ENCODE measurements around the gene PKN3.

PKN3 gene

DNA sequence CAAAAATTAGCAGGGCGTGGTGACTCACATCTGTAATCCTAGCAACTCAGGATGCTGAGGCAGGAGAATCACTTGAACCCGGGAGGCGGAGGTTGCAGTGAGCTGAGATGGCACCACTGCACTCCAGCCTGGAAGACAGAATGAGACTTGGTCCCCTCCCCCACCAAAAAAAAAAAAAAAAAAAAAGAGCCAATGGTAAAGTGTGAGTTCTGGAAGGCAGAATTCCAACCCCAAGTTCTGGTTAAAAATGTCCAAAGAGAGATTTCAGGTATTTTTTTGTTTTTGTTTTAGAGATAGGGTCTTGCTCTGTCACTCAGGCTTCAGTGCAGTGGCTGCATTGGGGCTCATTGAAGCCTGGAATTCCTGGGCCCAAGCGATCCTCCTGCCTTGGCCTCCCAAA lies 14.8 kb upstream of the PKN3 start:
- TF ChIP-seq GATA3 (IDR thresholded peaks at IDR 0.05; ENCODE audit: low read depth, low read length) (no peak), GATA2 (IDR thresholded peaks at IDR 0.05; ENCODE audit: low read depth, low read length) (no peak)

GRCh38 chr9:128688501-128689292 lies 13.6 kb upstream of the PKN3 start, which contains the start of gene SET:
TSS of gene SET (plus strand) at chr9:128689222. CDS start at chr9:128689583, 361 bp downstream.
- TF ChIP-seq GATA2 (IDR thresholded peaks at IDR 0.05; ENCODE audit: low read depth, low read length) (no peak), GATA3 (IDR thresholded peaks at IDR 0.05; ENCODE audit: low read depth, low read length) (no peak)

DNA sequence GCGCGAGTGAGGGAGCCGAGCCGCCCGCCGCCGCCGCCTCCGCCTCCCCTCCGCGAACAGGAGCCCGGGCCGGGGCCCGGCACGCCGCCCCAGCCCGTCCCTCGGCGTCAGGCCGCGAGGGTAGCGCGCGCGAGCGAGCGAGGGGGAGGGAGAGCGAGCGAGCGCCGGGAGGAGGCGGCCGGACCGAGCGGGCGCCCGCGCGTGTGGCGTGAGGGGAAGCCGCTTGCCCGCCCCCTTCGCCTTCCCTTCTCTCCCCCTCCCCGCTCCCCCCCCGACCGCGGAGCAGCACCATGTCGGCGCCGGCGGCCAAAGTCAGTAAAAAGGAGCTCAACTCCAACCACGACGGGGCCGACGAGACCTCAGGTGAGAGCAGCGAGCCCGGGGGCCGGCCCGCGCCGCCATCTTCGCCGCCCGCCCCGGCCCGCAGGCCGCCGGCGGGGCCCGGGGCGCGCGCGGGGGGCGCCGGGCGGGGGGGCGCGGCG lies 13.0 kb upstream of the PKN3 start:
- TF ChIP-seq GATA2 (IDR thresholded peaks at IDR 0.05; ENCODE audit: low read depth, low read length) (no peak), GATA3 (IDR thresholded peaks at IDR 0.05; ENCODE audit: low read depth, low read length) (no peak)

DNA sequence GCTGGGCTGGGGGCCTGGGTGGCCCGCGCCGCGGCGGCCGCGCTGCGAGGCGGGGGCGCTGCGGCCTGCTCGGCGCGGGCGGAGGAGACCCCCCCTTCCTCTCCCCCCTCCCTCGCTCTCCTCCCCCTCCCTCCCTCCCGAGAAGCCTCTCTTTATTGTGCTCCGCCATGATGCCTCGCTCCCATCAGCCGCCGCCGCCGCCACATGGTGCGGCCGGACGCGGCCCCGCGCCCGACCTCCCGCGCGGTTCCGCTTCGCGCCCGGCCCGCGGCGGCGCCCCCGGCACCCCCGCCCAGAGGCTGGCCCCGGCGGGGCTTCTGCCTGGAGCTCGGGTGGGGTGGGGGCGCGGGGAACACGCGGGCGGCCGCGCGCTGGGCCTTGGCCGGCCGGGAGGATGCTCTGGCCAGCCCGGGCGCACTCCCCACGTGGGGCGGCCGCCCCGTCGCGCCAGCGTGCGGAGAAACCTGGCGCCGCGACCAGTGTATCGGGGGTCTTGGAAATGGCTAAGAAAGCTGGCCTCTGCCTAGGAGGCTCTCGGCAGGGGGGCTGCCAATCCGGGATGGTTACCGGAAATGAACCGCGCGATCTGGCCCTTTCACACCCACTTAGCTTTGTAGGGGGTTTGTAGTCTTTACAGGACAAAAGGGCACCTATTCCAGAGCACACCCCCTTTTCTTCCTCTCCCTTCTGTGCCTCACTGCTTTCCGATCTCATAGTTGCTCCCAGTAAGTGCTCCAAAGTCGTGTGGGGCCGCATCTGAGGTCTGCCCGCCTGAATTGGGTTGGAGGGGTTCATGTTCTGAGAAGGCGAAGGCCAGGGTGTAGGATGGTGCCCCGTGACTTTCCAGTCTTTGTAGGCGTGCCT lies 12.3 kb upstream of the PKN3 start:
- no peak for TF ChIP-seq GATA3 (IDR thresholded peaks at IDR 0.05; ENCODE audit: low read depth, low read length)
- no peak for TF ChIP-seq GATA2 (IDR thresholded peaks at IDR 0.05; ENCODE audit: low read depth, low read length)

GRCh38 chr9:128690684-128691034 lies 11.6 kb upstream of the PKN3 start:
- TF ChIP-seq GATA3 (IDR thresholded peaks at IDR 0.05; ENCODE audit: low read depth, low read length) (no peak), GATA2 (IDR thresholded peaks at IDR 0.05; ENCODE audit: low read depth, low read length) (no peak)

GRCh38 chr9:128694344-128694743 lies 8.0 kb upstream of the PKN3 start:
- TF ChIP-seq GATA3 (IDR thresholded peaks at IDR 0.05; ENCODE audit: low read depth, low read length) (no peak), GATA2 (IDR thresholded peaks at IDR 0.05; ENCODE audit: low read depth, low read length) (no peak)

GRCh38 chr9:128696923-128697707 lies 5.2 kb upstream of the PKN3 start:
- TF ChIP-seq GATA2 (IDR thresholded peaks at IDR 0.05; ENCODE audit: low read depth, low read length): no peak
- no peak for TF ChIP-seq GATA3 (IDR thresholded peaks at IDR 0.05; ENCODE audit: low read depth, low read length)

DNA sequence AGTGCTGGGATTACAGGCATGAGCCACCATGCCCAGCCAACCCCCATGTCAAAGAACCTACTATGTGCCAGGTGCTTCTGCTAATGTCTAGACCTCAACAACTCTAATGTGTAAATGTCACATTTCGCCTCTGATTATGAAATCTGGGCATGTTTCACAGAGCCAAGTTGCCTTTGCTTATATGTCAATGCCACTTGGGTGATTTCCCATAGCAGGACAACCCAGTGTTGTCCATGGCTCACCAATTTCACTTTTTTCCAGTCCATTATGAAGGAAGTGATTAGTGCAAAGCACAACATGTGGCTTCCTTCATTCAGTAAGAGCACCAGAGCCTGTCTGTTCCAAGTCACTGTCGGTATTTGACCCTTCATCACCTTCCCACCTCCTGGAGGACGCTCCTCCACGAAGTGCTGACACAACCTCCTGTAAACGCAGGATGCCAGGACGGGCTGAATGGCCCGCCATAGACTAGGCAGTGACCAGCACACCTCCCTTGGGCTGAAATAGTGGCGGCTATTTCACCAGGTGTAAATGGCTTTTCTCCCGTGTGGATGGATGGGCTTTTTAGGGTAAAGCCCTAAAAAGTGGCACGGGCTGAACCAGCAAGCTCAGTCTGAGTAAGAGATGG lies 962 bp upstream of the PKN3 start:
- no peak for TF ChIP-seq GATA3 (IDR thresholded peaks at IDR 0.05; ENCODE audit: low read depth, low read length)

DNA sequence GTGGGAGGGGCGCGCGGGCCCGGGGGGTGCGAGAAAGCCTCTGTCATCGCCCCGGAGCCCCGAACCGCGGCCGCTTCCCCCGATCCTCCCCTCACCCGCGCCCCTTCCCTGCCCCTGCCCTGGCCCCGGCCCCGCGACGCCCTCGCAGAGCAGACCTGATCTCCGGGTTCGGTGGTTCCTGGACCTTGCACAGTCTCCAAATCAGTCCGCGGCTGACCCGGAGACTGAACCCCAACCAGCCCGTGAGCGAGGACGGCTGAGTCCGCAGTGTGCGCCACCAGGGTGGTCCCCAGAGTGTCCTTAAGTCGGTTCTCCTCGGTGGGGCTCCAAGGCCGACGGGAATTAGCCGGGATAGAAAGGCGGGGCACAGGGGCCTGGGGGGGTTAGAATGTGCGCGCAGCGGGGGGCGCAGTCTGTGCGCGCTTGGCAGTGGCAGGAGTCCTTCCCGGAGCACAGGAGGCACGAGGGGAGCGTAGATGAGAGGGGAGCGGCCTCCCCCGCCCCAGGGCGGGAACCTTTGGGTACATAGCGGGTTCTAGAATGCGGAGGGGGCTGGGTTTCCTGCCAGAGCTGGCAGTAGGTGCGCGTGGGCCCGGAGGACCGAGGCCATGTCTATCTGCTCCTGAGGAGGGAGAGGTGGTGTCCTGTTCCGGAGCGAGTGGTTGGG lies 779 bp downstream of the PKN3 start:
- TF ChIP-seq GATA2 (IDR thresholded peaks at IDR 0.05; ENCODE audit: low read depth, low read length): no peak

DNA sequence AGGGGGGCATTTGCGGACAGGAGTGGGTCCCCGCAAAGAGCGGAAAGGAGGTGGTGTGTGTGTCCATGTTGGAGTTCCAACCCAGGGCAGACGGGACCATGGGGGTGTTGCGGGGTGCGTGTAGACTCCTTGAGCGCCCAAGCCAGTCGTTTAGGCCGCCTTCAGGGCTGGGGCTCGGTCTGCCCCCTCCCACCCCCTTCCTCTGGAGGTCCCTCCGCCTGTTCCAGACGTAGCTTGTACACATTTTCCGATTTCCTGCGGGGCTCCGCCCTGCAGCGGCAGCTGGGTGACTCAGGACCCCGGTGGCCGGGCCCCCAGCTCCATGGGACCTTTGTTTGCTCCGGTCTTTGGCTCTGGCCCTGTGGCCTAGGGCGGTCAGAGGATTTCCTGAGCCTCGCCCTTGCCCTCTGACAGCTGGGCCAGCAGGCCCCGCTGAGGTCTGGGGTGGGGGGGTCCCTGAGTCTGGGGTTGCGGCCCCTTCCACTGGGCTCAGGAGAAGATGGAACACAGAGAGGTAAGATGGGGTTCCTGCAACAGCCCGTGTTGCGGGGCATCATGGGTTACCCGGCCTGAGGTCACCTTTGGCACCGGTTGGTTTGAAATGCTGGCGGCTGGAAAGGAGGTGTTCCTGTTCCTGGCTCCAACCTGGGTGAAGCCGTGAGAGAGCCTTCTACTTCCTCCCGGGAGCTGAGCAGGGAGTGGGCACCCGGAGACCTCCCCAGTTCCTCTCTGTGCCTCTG lies 1.5 kb downstream of the PKN3 start:
- TF ChIP-seq GATA2 (IDR thresholded peaks at IDR 0.05; ENCODE audit: low read depth, low read length) (no peak), GATA3 (IDR thresholded peaks at IDR 0.05; ENCODE audit: low read depth, low read length) (no peak)

- TF ChIP-seq GATA2 (IDR thresholded peaks at IDR 0.05; ENCODE audit: low read depth, low read length): no peak
- no peak for TF ChIP-seq GATA3 (IDR thresholded peaks at IDR 0.05; ENCODE audit: low read depth, low read length)
Measured at GRCh38 chr9:128704356-128704670, 2.0 kb downstream of the PKN3 start.

DNA sequence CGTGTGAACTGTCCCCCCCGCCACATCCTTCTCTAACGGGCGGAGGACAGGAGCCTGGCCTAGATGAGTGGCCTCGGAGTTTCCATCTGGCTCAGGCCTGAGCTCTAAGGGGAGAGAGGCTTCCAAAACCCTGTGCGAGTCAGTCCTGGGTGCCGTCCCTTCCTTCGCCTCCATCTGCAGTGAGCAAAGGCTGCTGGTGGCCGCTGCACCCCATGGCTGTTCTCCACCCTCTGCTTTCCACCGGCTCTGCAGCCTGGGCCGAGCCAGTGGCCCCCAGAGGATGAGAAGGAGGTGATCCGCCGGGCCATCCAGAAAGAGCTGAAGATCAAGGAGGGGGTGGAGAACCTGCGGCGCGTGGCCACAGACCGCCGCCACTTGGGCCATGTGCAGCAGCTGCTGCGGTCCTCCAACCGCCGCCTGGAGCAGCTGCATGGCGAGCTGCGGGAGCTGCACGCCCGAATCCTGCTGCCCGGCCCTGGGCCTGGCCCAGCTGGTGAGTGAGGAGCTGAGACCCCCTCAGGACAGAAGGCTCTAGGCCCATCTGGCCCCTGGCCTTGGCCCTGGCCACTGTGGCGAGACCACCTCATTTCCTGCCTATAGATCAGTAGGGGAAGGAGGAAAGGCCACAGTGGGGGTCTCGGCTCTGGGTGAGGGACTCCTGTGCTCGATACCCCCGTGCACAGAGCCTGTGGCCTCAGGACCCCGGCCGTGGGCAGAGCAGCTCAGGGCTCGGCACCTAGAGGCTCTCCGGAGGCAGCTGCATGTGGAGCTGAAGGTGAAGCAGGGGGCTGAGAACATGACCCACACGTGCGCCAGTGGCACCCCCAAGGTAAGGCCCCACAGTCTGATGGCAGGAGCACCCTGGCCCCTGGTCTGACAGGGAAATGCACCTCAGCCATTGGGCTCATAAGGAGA lies 3.0 kb downstream of the PKN3 start:
- no peak for TF ChIP-seq GATA2 (IDR thresholded peaks at IDR 0.05; ENCODE audit: low read depth, low read length)
- TF ChIP-seq GATA3 (IDR thresholded peaks at IDR 0.05; ENCODE audit: low read depth, low read length): no peak

Measured in SH-SY5Y (cell line).